ENCODE results near the gene ACTG1. TPM values are rescaled to one million over a fixed set of nuclear protein-coding genes. Genes with fewer than 3 reads are reported as not detected.
A peak's percentile ranks its signal among the peaks of the same experiment; 100 is the strongest.

Gene ACTG1
- polyA plus RNA-seq, 1 donor = 2,245 TPM

DNA sequence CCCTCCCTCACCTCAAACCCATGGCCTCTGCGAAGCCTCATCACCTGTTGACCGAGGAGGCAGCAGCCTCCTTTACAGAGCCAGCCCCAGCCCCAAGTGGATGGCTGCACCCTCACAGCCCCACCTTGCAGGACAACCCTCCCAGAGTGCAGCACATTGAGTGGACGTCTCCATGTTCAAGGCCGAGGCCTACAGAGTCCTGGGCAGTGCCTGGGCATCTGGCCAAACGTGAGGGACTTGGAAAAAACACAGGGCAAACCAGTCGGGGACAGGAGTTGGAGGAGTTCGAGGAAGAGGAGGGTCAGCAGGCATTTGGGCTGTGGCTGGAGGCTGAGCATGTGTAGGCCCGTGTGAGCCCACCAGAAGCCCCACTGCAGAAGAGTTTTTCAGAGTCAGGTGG lies 39.6 kb downstream of the ACTG1 start:
- DNase-seq = no peak
- H3K36me3 ChIP-seq (ENCODE audit: control insufficient read depth, insufficient read depth, low read length) = no peaks in the 10 kb centered on the region
- H3K4me1 ChIP-seq (ENCODE audit: control insufficient read depth, insufficient read depth, low read length) = peaks cover 9% of the 10 kb centered on the region
- H3K9me3 ChIP-seq (ENCODE audit: control insufficient read depth, low read depth, low read length) = no peaks in the 10 kb centered on the region
- no CpG with 5 or more reads among the region's 8 CpGs for WGBS (ENCODE audit: insufficient coverage, low lambda C conversion rate)
- no peak overlapping the region for H3K27ac ChIP-seq (ENCODE audit: low read length)
- H3K4me3 ChIP-seq (ENCODE audit: low read length) = no peak overlapping the region
- no peaks in the 10 kb centered on the region for H3K27me3 ChIP-seq (ENCODE audit: control insufficient read depth, insufficient read depth, low read length)

DNA sequence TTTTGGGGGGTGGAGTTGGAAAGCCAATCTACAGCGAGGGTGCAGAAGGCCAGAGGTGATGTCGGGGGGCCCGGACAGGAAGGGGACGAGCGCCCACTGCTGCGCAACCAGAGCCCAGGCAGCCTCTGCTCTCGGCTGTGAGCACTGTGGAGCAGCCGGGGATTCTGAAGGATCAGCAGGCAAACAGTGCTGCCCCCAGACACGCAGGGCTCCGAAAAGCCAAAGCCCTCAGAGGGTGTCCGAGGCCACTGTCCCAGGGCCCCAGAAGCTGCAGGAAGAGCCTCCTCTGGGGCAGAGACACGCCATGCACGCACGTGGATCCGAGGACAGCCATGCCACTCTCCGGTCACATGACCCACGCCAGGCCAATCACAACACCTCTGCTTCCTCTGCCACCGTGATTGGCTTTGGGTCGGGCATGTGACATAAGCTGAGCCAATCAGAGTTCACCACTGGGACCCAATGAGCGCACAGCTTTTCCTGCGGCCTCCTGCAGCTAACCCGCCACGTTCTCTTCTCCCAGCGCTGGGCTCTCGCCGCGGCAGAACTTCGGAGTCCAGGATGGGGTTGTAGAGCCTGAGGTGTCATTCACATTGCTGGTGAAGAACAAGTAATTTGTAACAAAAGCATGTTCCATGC lies 40.7 kb downstream of the ACTG1 start:
- WGBS (ENCODE audit: insufficient coverage, low lambda C conversion rate) = no CpG with 5 or more reads among the region's 28 CpGs

DNA sequence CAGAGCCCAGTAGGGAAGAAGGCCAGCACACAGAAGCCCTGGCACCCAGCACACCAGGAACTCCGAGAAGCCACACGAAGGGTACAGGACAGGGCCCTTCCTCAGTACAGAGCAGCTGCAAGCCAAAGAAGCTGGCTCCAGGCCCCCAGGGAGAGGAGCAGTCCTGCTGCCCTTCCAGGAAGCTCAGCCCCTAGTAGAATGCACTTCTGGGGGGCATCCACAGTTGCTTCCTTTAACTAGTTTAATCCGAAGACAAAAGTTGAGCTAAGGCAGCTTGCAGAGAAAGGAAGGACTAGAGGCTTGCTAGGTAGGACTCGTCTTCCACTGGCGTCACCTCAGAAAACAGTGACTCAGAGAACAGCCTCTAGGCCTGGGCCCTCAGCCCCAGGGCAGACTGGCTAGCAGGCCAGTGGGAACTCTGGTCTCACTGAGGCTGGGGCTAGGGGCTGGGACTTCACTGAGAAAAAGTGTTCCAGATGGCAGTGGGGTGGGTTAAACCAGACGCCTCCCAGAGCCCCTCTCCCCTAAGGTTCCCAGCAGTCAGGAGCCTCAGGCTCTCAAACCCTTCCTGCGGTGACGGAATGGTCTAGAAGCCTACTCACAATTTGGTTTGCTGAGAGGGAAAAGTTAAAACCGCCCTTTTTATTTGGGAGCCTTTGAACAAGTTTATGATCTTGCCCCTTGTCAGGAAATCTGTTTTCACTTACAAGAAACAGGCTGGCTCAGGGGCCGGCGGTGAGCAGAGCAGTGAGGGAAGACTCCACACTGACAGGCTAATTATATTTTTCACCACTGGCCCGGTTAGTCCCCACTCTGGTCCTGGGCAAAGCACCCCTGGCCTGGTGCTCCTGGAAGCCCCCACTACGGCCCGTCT lies 41.4 kb downstream of the ACTG1 start:
- no peaks in the 10 kb centered on the region for H3K9me3 ChIP-seq (ENCODE audit: control insufficient read depth, low read depth, low read length)
- no peak overlapping the region for H3K27ac ChIP-seq (ENCODE audit: low read length)
- WGBS (ENCODE audit: insufficient coverage, low lambda C conversion rate) = no CpG with 5 or more reads among the region's 14 CpGs

More for the DNA sequence above, 40.7 kb downstream of the ACTG1 start:
- no peaks in the 10 kb centered on the region for H3K27me3 ChIP-seq (ENCODE audit: control insufficient read depth, insufficient read depth, low read length)
- DNase-seq = peak in 1 of 2 donors; percentile 44
- H3K9me3 ChIP-seq (ENCODE audit: control insufficient read depth, low read depth, low read length) = no peaks in the 10 kb centered on the region
- H3K4me1 ChIP-seq (ENCODE audit: control insufficient read depth, insufficient read depth, low read length) = peaks cover 9% of the 10 kb centered on the region
- no peak overlapping the region for H3K27ac ChIP-seq (ENCODE audit: low read length)
- no peaks in the 10 kb centered on the region for H3K36me3 ChIP-seq (ENCODE audit: control insufficient read depth, insufficient read depth, low read length)
- peak overlapping the region; percentile 3 for H3K4me3 ChIP-seq (ENCODE audit: low read length)

DNA sequence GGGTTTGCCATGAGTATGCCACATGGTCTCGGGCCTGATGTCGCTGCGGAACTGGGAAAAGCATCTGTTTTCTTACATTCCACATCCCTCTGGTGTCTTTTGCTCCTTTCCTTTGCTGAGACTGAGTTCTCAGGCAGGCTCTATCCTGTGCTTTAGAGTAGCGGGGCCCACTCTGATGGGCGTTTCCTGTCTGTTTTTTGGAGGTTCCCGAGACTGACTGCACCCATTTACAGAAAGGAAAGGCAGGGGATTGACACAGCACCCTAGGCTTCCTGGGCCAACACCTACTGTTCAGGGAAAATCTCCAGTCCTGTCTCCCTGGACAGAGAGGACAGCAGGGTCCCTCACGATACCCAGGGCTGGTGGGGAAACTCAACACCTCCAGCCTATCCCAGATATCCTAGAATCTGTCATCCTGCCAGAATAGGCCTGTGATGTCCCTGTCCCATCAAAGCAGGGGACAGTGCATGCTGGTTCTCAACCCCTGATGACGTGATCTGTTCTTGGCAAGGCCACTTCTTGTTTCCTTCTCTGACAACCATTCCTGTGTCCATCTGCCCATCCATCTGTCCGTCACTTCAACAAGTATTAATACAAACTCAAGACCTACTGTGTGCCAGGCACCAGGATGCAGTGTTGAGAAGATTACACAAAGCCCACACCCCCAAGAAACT lies 42.2 kb downstream of the ACTG1 start:
- H3K9me3 ChIP-seq (ENCODE audit: control insufficient read depth, low read depth, low read length) = no peaks in the 10 kb centered on the region
- H3K4me3 ChIP-seq (ENCODE audit: low read length) = no peak overlapping the region
- no peaks in the 10 kb centered on the region for H3K27me3 ChIP-seq (ENCODE audit: control insufficient read depth, insufficient read depth, low read length)
- H3K4me1 ChIP-seq (ENCODE audit: control insufficient read depth, insufficient read depth, low read length) = peaks cover 9% of the 10 kb centered on the region
- WGBS (ENCODE audit: insufficient coverage, low lambda C conversion rate) = no CpG with 5 or more reads among the region's 9 CpGs
- DNase-seq = no peak
- no peak overlapping the region for H3K27ac ChIP-seq (ENCODE audit: low read length)
- H3K36me3 ChIP-seq (ENCODE audit: control insufficient read depth, insufficient read depth, low read length) = no peaks in the 10 kb centered on the region

More for the DNA sequence above, 41.4 kb downstream of the ACTG1 start:
- Histone ChIP-seq H3K36me3 (ENCODE audit: control insufficient read depth, insufficient read depth, low read length) (no peaks in the 10 kb centered on the region), H3K27me3 (ENCODE audit: control insufficient read depth, insufficient read depth, low read length) (no peaks in the 10 kb centered on the region), H3K4me1 (ENCODE audit: control insufficient read depth, insufficient read depth, low read length) (peaks cover 9% of the 10 kb centered on the region), H3K4me3 (ENCODE audit: low read length) (no peak overlapping the region)
- no peak for DNase-seq

DNA sequence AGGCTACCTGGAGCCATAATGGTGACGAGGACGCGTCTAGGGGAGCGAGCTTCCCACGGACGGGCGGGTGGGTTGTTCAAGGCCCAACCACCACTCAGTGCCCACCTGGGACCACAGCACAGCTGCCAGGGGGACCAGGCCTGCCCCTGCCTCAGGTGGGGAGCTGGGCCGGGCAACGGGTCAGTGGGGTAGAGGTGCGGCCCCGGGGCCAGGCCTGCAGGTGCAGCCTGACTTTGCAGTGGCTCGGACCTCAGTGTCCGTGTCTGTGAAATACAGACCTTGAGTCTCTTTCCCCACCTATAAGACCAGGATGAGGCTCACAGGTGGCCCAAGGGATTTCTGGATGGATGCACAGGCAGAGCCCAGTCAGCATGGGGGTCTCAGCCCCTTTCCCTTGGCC lies 43.3 kb downstream of the ACTG1 start:
- Histone ChIP-seq H3K27ac (ENCODE audit: low read length) (no peak overlapping the region), H3K27me3 (ENCODE audit: control insufficient read depth, insufficient read depth, low read length) (no peaks in the 10 kb centered on the region), H3K9me3 (ENCODE audit: control insufficient read depth, low read depth, low read length) (no peaks in the 10 kb centered on the region), H3K4me3 (ENCODE audit: low read length) (no peak overlapping the region), H3K36me3 (ENCODE audit: control insufficient read depth, insufficient read depth, low read length) (peaks cover 2% of the 10 kb centered on the region), H3K4me1 (ENCODE audit: control insufficient read depth, insufficient read depth, low read length) (peaks cover 9% of the 10 kb centered on the region)
- DNase-seq = no peak
- WGBS (ENCODE audit: insufficient coverage, low lambda C conversion rate) = no CpG with 5 or more reads among the region's 13 CpGs

DNA sequence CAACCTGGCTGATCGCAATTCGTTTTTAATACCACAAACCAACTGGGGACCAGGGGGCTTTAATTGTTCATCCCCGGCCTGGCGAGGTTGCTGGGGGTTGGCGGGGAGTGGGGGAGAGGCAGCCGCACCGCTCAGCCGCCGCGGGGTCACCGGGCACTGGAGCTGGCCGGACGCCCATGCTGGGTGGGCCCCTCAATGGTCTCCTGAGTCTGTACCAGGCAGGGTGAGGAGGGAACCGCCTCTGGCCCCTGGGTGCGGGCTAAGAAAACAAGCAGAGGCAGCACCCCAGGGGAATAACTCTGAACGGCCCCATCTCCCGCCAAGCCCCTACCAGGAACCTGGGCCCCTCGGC lies 43.9 kb downstream of the ACTG1 start:
- H3K4me1 ChIP-seq (ENCODE audit: control insufficient read depth, insufficient read depth, low read length) = peaks cover 9% of the 10 kb centered on the region
- no peak overlapping the region for H3K27ac ChIP-seq (ENCODE audit: low read length)
- DNase-seq = no peak
- peaks cover 4% of the 10 kb centered on the region for H3K36me3 ChIP-seq (ENCODE audit: control insufficient read depth, insufficient read depth, low read length)
- no peaks in the 10 kb centered on the region for H3K9me3 ChIP-seq (ENCODE audit: control insufficient read depth, low read depth, low read length)
- no peak overlapping the region for H3K4me3 ChIP-seq (ENCODE audit: low read length)
- H3K27me3 ChIP-seq (ENCODE audit: control insufficient read depth, insufficient read depth, low read length) = no peaks in the 10 kb centered on the region
- no CpG with 5 or more reads among the region's 18 CpGs for WGBS (ENCODE audit: insufficient coverage, low lambda C conversion rate)

DNA sequence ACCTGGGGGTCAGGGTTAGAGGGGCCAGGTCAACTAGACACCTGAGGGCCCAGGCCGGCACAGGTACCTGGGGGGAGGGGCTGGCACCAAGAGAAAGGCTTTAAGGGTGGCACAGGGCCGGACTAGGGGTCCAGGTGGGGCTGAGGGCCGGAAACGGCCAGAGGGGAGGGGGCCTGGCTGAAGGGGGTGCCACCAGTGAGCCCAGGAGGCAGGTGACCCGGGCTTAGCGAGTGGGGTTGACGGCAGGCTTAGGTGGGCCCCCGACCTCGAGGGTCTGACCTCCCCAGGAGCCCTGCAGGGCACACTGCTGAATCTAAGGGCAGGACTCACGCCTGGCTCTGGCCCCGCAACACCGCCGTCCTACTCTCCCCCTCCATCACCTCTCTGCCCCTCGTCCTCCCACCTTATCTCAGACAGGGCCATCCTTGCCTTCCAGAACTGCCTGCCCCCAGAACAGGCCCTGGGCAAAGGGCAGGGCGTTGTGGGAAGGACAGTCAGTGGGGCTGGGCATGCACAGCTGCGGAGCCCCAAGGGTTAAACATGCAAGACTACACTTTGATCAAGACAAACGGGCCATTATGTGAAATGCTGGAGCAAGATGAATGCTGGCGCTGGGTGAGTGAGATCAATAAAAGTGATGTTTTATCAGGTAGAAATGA lies 44.4 kb downstream of the ACTG1 start:
- Histone ChIP-seq H3K27ac (ENCODE audit: low read length) (no peak overlapping the region), H3K27me3 (ENCODE audit: control insufficient read depth, insufficient read depth, low read length) (no peaks in the 10 kb centered on the region), H3K9me3 (ENCODE audit: control insufficient read depth, low read depth, low read length) (no peaks in the 10 kb centered on the region), H3K4me3 (ENCODE audit: low read length) (no peak overlapping the region), H3K4me1 (ENCODE audit: control insufficient read depth, insufficient read depth, low read length) (peaks cover 9% of the 10 kb centered on the region), H3K36me3 (ENCODE audit: control insufficient read depth, insufficient read depth, low read length) (peaks cover 9% of the 10 kb centered on the region)
- DNase-seq = no peak
- WGBS (ENCODE audit: insufficient coverage, low lambda C conversion rate) = no CpG with 5 or more reads among the region's 18 CpGs

DNA sequence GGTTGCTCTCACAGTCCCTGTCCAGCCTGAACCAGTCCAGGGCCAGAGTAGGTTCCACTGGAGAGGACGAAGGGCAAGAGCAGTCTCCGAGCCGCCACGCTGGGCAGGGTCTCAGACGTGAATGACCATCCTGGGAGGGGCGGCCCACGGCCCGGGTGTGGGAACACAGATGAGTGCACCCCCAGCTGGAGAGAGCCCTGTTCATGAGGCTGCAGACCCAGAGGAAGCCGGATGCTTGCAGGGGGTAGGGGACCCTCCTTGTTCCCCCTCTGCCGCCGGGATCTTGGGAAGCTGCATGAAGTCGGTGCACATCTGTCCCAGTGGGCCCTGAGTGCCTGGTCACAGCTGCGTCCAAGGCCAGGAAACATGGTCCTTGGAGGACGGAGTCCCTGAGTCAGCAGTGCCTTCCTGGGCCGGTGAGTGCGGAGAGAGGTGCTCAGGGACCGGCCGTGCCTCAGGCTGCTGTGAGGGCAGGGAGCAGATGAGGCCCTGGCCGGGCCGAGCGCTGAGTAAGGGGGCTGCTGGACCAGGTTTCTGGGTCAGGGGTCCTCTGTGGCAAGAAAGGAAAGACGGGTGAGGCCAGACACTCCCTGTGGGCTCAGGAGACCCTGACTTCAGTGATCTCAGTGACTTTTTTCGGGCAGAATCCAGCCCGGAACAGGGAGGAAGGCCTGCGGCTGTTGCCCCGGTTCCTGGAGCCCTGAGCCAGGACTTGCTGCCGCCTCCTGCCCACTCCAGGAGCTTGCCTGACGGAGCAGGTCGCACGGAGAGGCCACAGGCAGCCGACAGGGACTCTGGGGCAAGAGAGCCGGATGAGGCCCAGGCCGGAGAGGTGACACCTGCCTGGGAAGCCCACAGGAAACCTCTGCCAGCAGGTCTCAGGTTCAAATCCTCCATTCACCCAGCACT lies 45.8 kb downstream of the ACTG1 start:
- H3K9me3 ChIP-seq (ENCODE audit: control insufficient read depth, low read depth, low read length) = no peaks in the 10 kb centered on the region
- H3K27me3 ChIP-seq (ENCODE audit: control insufficient read depth, insufficient read depth, low read length) = no peaks in the 10 kb centered on the region
- H3K4me1 ChIP-seq (ENCODE audit: control insufficient read depth, insufficient read depth, low read length) = peaks cover 9% of the 10 kb centered on the region
- no peak overlapping the region for H3K27ac ChIP-seq (ENCODE audit: low read length)
- DNase-seq = no peak
- H3K36me3 ChIP-seq (ENCODE audit: control insufficient read depth, insufficient read depth, low read length) = peaks cover 23% of the 10 kb centered on the region
- no peak overlapping the region for H3K4me3 ChIP-seq (ENCODE audit: low read length)
- no CpG with 5 or more reads among the region's 33 CpGs for WGBS (ENCODE audit: insufficient coverage, low lambda C conversion rate)

DNA sequence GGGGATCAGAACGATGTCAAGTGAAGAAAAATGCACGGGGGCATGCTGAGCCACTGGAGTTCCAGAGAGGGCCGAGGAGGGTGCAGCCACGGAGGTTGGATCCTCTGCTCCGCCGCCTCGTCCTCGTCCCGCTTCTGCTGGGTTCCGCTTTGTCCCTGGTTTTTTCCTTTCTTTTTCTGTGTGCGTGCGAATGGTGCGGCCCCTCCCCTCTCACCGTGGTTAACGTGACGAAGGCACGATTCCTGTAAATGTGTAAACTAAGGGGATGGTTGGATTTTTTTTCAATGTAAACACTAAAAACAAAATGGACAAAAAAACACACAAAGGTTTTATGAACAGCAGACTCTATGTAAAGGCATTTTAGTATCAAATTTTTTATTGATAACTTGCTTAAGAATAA lies 46.7 kb downstream of the ACTG1 start:
- Histone ChIP-seq H3K27ac (ENCODE audit: low read length) (no peak overlapping the region), H3K36me3 (ENCODE audit: control insufficient read depth, insufficient read depth, low read length) (peaks cover 27% of the 10 kb centered on the region), H3K27me3 (ENCODE audit: control insufficient read depth, insufficient read depth, low read length) (no peaks in the 10 kb centered on the region), H3K4me3 (ENCODE audit: low read length) (no peak overlapping the region), H3K4me1 (ENCODE audit: control insufficient read depth, insufficient read depth, low read length) (peaks cover 9% of the 10 kb centered on the region), H3K9me3 (ENCODE audit: control insufficient read depth, low read depth, low read length) (peaks cover 2% of the 10 kb centered on the region)
- no peak for DNase-seq
- 80% methylated on average over 4 of the region's 17 CpGs for WGBS (ENCODE audit: insufficient coverage, low lambda C conversion rate)
